Left ventricle myocardium inferior (tissue), 1 donor: ENCODE results near the gene PABPN1L. TPM values are rescaled to one million over a fixed set of nuclear protein-coding genes. Genes with fewer than 3 reads are reported as not detected.
A peak's percentile ranks its signal among the peaks of the same experiment; 100 is the strongest.

Source experiments
- DNase-seq: peaks from one replicate; pipeline ENCODE4 v3.0.0-alpha.2; 2020
- H3K27ac ChIP-seq: fragments of 200-600 bp; replicated peaks from 2 replicates; pipeline ENCODE4 v1.8.0; 2021
- H3K27me3 ChIP-seq: fragments of 200-600 bp; 2 replicates; pipeline ENCODE4 v1.8.0; 2021; ENCODE audit warnings: low read depth
- H3K36me3 ChIP-seq: fragments of 200-600 bp; 2 replicates; pipeline ENCODE4 v1.8.0; 2021
- H3K4me1 ChIP-seq: fragments of 200-600 bp; 2 replicates; pipeline ENCODE4 v1.8.0; 2021
- H3K4me3 ChIP-seq: fragments of 200-600 bp; 2 replicates; pipeline ENCODE4 v1.8.0; 2021; ENCODE audit warnings: mild to moderate bottlenecking, moderate library complexity
- H3K9me3 ChIP-seq: fragments of 200-600 bp; replicated peaks from 2 replicates; pipeline ENCODE4 v1.8.0; 2021
- CTCF ChIP-seq: fragments of 200-600 bp; IDR thresholded peaks from 2 replicates; pipeline ENCODE4 v1.8.0; 2021; ENCODE audit warnings: antibody characterized with exemption, mild to moderate bottlenecking, borderline replicate concordance
- intact Hi-C: fragments of 100-400 bp; cut with micrococcal nuclease; formaldehyde crosslinking; loops from one replicate; pipeline ENCODE4 v1.11.0; 2022
- total RNA-seq: library from RNA; stranded (reverse); fragmentation: NEBNext Ultra II Directional; extraction: Animal tissue kit (Norgen Biotek cat#: 25700); gene quantifications from one replicate; pipeline ENCODE4 v1.2.1, GENCODE V29; 2021
- donor health status: DM: no; HTN: yes; CAD: no; lungs with severe emphysema.

PABPN1L gene
- total RNA-seq, 1 donor from 2014 or later = not detected

- Histone ChIP-seq H3K36me3 (peaks cover 34% of the 10 kb centered on the region), H3K27me3 (peaks cover 9% of the 10 kb centered on the region), H3K4me3 (no peak overlapping the region), H3K4me1 (peaks cover 9% of the 10 kb centered on the region), H3K27ac (no peak overlapping the region), H3K9me3 (no peaks in the 10 kb centered on the region)
- no peak for TF ChIP-seq CTCF
- DNase-seq = no peak
- intact Hi-C loops = no loop called here
Measured at GRCh38 chr16:88862968-88863367, 3.5 kb downstream of the PABPN1L start.

- no peaks in the 10 kb centered on the region for H3K9me3 ChIP-seq
- peaks cover 20% of the 10 kb centered on the region for H3K4me1 ChIP-seq
- peaks cover 7% of the 10 kb centered on the region for H3K27me3 ChIP-seq
- no peak overlapping the region for H3K27ac ChIP-seq
- intact Hi-C loops = no loop called here
- H3K4me3 ChIP-seq = no peak overlapping the region
- peaks cover 34% of the 10 kb centered on the region for H3K36me3 ChIP-seq
- no peak for DNase-seq
- TF ChIP-seq CTCF = no peak
Measured at GRCh38 chr16:88861359-88861758, 5.1 kb downstream of the PABPN1L start.

- Histone ChIP-seq H3K9me3 (no peaks in the 10 kb centered on the region), H3K27me3 (no peaks in the 10 kb centered on the region), H3K27ac (no peak overlapping the region), H3K4me1 (peaks cover 32% of the 10 kb centered on the region), H3K36me3 (peaks cover 34% of the 10 kb centered on the region), H3K4me3 (no peak overlapping the region)
- no peak for DNase-seq
- intact Hi-C loops = no loop called here
- TF ChIP-seq CTCF = no peak
Measured at GRCh38 chr16:88859381-88860091, 6.9 kb downstream of the PABPN1L start.

GRCh38 chr16:88857728-88858339, 8.6 kb downstream of the PABPN1L start:
- DNase-seq = peak; percentile 80
- Histone ChIP-seq H3K36me3 (peaks cover 34% of the 10 kb centered on the region), H3K4me1 (peaks cover 32% of the 10 kb centered on the region), H3K27ac (peak overlapping the region; percentile 92), H3K4me3 (peak overlapping the region; percentile 98), H3K9me3 (no peaks in the 10 kb centered on the region), H3K27me3 (no peaks in the 10 kb centered on the region)
- intact Hi-C loops = no loop called here
- TF ChIP-seq CTCF = peak; percentile 78

- DNase-seq = peak; percentile 99
- Histone ChIP-seq H3K36me3 (peaks cover 28% of the 10 kb centered on the region), H3K9me3 (no peaks in the 10 kb centered on the region), H3K4me3 (peak within 1 kb of the TSS; percentile 98), H3K27me3 (no peaks in the 10 kb centered on the region), H3K4me1 (peaks cover 32% of the 10 kb centered on the region), H3K27ac (peak within 1 kb of the TSS; percentile 92)
- TF ChIP-seq CTCF = no peak
- intact Hi-C loops = no loop called here
Measured at GRCh38 chr16:88856828-88857727, 9.4 kb downstream of the PABPN1L start, which contains the start of the genes GALNS and TRAPPC2L. GALNS (minus strand) TSS chr16:88856947; CDS start chr16:88856877, 70 bp downstream. TRAPPC2L (plus strand) TSS chr16:88857127; CDS start chr16:88857151, 24 bp downstream.
